Parathyroid adenoma (tissue), 2 donors: ENCODE data around the gene PRRT1.
"Not testable (repeated sequence)": the region's sequence is repeated elsewhere in the genome, so short reads cannot be mapped to it uniquely, and the experiment has no call there.

ENCODE experiments used
- H2AFZ ChIP-seq: fragments of 300-600 bp; sonication (generic); one replicate; pipeline ENCODE4 v1.7.0; 2017; ENCODE audit warnings: antibody characterized with exemption, mild to moderate bottlenecking
- H3K27ac ChIP-seq: fragments of 300-600 bp; sonication (generic); one replicate; pipeline ENCODE4 v1.7.0; 2017
- H3K27me3 ChIP-seq: fragments of 300-600 bp; sonication (generic); one replicate; pipeline ENCODE4 v1.7.0; 2017; ENCODE audit warnings: low read length; ENCODE audit not compliant: control insufficient read depth, insufficient read depth
- H3K36me3 ChIP-seq: fragments of 300-600 bp; sonication (generic); one replicate; pipeline ENCODE4 v1.7.0; 2017; ENCODE audit warnings: low read length; ENCODE audit not compliant: control insufficient read depth, insufficient read depth
- H3K4me1 ChIP-seq: fragments of 300-600 bp; sonication (generic); one replicate; pipeline ENCODE4 v1.7.0; 2017; ENCODE audit warnings: control low read depth
- H3K4me2 ChIP-seq: fragments of 300-600 bp; sonication (generic); one replicate; pipeline ENCODE4 v1.7.0; 2017; ENCODE audit warnings: low read length
- H3K4me3 ChIP-seq: fragments of 300-600 bp; sonication (generic); one replicate; pipeline ENCODE4 v1.7.0; 2017; ENCODE audit warnings: low read depth, low read length
- H3K79me2 ChIP-seq: fragments of 300-600 bp; sonication (generic); one replicate; pipeline ENCODE4 v1.7.0; 2017; ENCODE audit warnings: control low read depth
- H3K9ac ChIP-seq: fragments of 300-600 bp; sonication (generic); one replicate; pipeline ENCODE4 v1.7.0; 2017; ENCODE audit warnings: mild to moderate bottlenecking
- H3K9me3 ChIP-seq: fragments of 300-600 bp; sonication (generic); one replicate; pipeline ENCODE4 v1.7.0; 2017; ENCODE audit warnings: low read length; ENCODE audit not compliant: control insufficient read depth
- CTCF ChIP-seq: fragments of 300-600 bp; sonication (generic); IDR thresholded peaks from one replicate; pipeline ENCODE4 v1.7.0; 2017; ENCODE audit warnings: antibody characterized with exemption, mild to moderate bottlenecking
- donor health status: primary hyperparathyroidism.

PRRT1 gene

GRCh38 chr6:32194388-32194787, 42.6 kb upstream of the PRRT1 start:
- Histone ChIP-seq H3K27me3 (no peaks in the 10 kb centered on the region), H3K4me3 (no peak overlapping the region), H3K4me1 (peaks cover 4% of the 10 kb centered on the region), H3K4me2 (no peak overlapping the region), H3K9me3 (no peaks in the 10 kb centered on the region), H3K9ac (no peak overlapping the region), H3K27ac (peak overlapping the region; percentile 98), H3K36me3 (no peaks in the 10 kb centered on the region), H3K79me2 (peaks cover 4% of the 10 kb centered on the region), H2AFZ (peak overlapping the region; percentile 25)
- no peak for TF ChIP-seq CTCF

- not testable (repeated sequence) for H3K36me3 ChIP-seq, H3K9ac ChIP-seq, H3K4me1 ChIP-seq, H3K9me3 ChIP-seq, H3K4me3 ChIP-seq, H2AFZ ChIP-seq, H3K79me2 ChIP-seq, H3K27me3 ChIP-seq
- H3K4me2 ChIP-seq: peak overlapping the region; percentile 43
- peak overlapping the region; percentile 13 for H3K27ac ChIP-seq
Measured at GRCh38 chr6:32193096-32193495, 41.4 kb upstream of the PRRT1 start.

- H3K4me1 ChIP-seq: peaks cover 7% of the 10 kb centered on the region
- H3K9me3 ChIP-seq: no peaks in the 10 kb centered on the region
- TF ChIP-seq CTCF: no peak
- no peak within 1 kb of the TSS for H2AFZ ChIP-seq
- no peak within 1 kb of the TSS for H3K9ac ChIP-seq
- H3K79me2 ChIP-seq: peaks cover 4% of the 10 kb centered on the region
- peak within 1 kb of the TSS; percentile 85 for H3K27ac ChIP-seq
- peak within 1 kb of the TSS; percentile 43 for H3K4me2 ChIP-seq
- H3K4me3 ChIP-seq: peak within 1 kb of the TSS; percentile 13
- H3K27me3 ChIP-seq: no peaks in the 10 kb centered on the region
- no peaks in the 10 kb centered on the region for H3K36me3 ChIP-seq
Measured at GRCh38 chr6:32192608-32193039, 40.9 kb upstream of the PRRT1 start, which contains the start of gene GPSM3. GPSM3 (minus strand) TSS chr6:32192643; CDS start chr6:32192513, 130 bp downstream.

- no peak overlapping the region for H3K9ac ChIP-seq
- H3K4me1 ChIP-seq: peaks cover 7% of the 10 kb centered on the region
- peak overlapping the region; percentile 12 for H3K4me2 ChIP-seq
- no peaks in the 10 kb centered on the region for H3K9me3 ChIP-seq
- peaks cover 4% of the 10 kb centered on the region for H3K79me2 ChIP-seq
- H3K4me3 ChIP-seq: peak overlapping the region; percentile 13
- H3K27me3 ChIP-seq: no peaks in the 10 kb centered on the region
- H3K27ac ChIP-seq: peak overlapping the region; percentile 85
- no peak overlapping the region for H2AFZ ChIP-seq
- H3K36me3 ChIP-seq: no peaks in the 10 kb centered on the region
- TF ChIP-seq CTCF: no peak
Measured at GRCh38 chr6:32191696-32192607, 40.2 kb upstream of the PRRT1 start.

GRCh38 chr6:32190911-32191677, 39.4 kb upstream of the PRRT1 start:
- H3K36me3 ChIP-seq: no peaks in the 10 kb centered on the region
- H3K4me3 ChIP-seq: peak overlapping the region; percentile 72
- no peaks in the 10 kb centered on the region for H3K27me3 ChIP-seq
- H3K27ac ChIP-seq: peak overlapping the region; percentile 85
- H3K9ac ChIP-seq: no peak overlapping the region
- TF ChIP-seq CTCF: no peak
- H3K4me1 ChIP-seq: peaks cover 7% of the 10 kb centered on the region
- no peaks in the 10 kb centered on the region for H3K9me3 ChIP-seq
- H3K4me2 ChIP-seq: no peak overlapping the region
- H3K79me2 ChIP-seq: peaks cover 4% of the 10 kb centered on the region
- peak overlapping the region; percentile 38 for H2AFZ ChIP-seq
